Omental fat pad (tissue), 4 donors: ENCODE data around the gene MDC1. TPM values are rescaled to one million over a fixed set of nuclear protein-coding genes. Genes with fewer than 3 reads are reported as not detected.

Experiments used
- ATAC-seq: fragments of 150-250 bp; one replicate; pipeline ENCODE4 v1.9.1; 2016; ENCODE audit warnings: mild to moderate bottlenecking, moderate library complexity; ENCODE audit not compliant: low FRiP score
- DNase-seq: peaks from one replicate; pipeline ENCODE4 v3.0.0-alpha.2; 2019; ENCODE audit warnings: low spot score
- total RNA-seq, 4 donors: library from RNA; depleted of rRNA; stranded (reverse); fragments of >200 nt; gene quantifications; one replicate each; pipeline ENCODE4 v1.1.0, GENCODE V29; 2016
- TF ChIP-seq, protein P1 (sequence below), 3 donors: fragments of 450-650 bp; IDR thresholded peaks; one replicate each; pipeline ENCODE4 v1.5.1; 2016 to 2017; ENCODE audit warnings: antibody characterized with exemption in 3 of 3, mild to moderate bottlenecking in 3 of 3, moderate library complexity in 2 of 3

The MDC1 gene
- total RNA-seq, 4 donors from 2014 or later: 6.2 to 15.0 (median 7.2) TPM

DNA sequence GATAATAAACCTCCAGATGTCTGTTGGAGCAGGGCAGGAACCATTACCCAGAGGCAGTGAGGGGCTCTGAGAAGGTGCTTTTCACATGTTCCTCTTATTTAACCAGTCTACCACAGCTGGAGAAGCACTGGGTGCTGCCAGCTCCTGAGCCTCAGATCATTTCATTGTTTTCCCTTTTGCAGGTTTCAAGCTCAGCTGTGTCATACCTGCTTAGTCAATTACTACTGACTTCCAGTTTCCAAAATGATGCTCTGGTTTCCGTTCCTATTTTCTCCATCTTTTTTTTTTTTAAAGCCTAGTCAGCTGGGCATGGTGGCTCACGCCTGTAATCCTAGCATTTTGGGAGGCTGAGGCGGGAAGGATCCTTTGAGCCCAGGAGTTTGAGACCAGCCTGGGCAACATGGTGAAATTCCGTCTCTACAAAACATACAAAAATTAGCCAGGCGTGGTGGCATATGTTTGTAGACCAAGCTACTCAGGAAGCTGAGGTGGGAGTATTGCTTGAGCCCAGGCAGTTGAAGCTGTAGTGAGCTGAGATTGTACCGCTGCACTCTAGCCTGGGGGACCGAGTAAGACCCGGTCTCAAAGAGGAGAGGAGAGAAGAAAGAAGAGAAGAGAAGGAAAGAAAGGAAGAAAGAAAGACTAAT, 18.7 kb upstream of the MDC1 start:
- TF ChIP-seq, protein P1, sequence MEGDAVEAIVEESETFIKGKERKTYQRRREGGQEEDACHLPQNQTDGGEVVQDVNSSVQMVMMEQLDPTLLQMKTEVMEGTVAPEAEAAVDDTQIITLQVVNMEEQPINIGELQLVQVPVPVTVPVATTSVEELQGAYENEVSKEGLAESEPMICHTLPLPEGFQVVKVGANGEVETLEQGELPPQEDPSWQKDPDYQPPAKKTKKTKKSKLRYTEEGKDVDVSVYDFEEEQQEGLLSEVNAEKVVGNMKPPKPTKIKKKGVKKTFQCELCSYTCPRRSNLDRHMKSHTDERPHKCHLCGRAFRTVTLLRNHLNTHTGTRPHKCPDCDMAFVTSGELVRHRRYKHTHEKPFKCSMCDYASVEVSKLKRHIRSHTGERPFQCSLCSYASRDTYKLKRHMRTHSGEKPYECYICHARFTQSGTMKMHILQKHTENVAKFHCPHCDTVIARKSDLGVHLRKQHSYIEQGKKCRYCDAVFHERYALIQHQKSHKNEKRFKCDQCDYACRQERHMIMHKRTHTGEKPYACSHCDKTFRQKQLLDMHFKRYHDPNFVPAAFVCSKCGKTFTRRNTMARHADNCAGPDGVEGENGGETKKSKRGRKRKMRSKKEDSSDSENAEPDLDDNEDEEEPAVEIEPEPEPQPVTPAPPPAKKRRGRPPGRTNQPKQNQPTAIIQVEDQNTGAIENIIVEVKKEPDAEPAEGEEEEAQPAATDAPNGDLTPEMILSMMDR (IDR thresholded peaks at IDR 0.05): no peak
- ATAC-seq (no peak), DNase-seq (no peak)

DNA sequence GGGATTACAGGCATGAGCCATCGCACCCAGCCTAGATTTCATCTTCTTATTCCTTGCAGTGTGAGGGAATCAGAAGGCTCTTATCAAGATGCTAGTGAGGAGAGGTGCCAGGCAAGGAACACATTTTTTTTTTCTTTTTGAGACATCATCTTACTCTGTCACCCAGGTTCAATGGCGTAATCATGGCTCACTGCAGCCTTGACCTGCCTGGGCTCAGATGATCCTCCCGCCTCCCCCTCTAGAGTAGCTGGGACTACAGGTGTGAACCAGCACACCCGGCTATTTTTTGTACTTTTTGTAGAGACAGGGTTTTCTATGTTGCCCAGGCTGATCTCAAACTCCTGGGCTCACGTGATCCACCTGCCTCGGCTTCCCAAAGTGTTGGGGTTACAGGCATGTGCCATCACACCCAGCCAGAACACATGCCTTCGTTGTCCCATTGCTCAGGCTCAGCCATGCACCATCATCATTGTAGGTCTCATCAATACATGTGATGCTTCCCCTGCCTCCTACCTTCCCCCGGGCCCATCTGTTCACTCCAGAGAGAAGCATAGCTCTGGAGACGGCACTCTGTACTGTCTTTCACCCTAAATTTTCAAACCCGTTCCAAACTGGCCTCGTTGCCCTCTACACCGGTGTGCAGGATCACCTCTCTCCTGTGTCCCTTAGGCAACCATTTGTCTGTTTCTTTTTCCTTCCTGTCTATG, 15.3 kb upstream of the MDC1 start:
- TF ChIP-seq, protein P1 (IDR thresholded peaks at IDR 0.05): no peak
- DNase-seq: no peak
- ATAC-seq: no peak

DNA sequence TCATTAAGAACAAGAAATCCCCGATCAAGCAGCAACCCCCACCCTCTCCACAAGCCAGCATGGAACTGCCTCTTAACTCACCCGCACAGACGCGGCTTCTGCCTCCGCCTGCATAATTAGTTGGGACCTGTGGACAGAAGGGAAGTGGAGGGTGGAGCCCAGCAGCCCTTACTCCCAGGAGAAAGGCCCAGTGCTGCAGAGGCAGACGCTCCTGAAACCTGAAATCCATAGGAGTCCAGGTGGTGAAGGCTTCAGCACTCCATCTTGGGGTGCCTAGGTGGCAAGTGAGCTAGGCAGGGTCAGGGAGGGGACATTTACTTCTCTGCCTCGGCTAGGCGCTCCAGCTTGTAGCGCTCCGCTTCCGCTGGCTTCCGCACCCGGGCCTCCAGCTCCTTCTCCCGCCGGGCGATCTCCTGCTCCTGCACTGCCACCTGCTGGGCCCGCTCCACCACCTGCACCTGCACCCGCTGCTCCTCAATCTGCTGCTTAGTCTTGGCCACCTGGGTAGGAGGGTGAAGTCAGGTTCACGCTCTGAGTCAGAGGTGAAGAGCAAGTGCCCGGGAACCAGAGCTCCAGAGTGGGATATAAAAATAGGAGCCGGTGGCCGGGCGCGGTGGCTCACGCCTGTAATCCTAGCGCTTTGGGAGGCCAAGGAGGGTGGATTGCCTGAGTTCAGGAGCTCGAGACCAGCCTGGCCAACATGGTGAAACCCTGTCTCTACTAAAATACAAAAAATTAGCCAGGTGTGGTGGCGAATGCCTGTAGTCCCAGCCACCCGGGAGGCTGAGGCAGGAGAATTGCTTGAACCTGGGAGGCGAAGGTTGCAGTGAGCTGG, 13.7 kb upstream of the MDC1 start:
- DNase-seq (no peak), ATAC-seq (peak; percentile 78)
- TF ChIP-seq, protein P1 (IDR thresholded peaks at IDR 0.05): no peak

DNA sequence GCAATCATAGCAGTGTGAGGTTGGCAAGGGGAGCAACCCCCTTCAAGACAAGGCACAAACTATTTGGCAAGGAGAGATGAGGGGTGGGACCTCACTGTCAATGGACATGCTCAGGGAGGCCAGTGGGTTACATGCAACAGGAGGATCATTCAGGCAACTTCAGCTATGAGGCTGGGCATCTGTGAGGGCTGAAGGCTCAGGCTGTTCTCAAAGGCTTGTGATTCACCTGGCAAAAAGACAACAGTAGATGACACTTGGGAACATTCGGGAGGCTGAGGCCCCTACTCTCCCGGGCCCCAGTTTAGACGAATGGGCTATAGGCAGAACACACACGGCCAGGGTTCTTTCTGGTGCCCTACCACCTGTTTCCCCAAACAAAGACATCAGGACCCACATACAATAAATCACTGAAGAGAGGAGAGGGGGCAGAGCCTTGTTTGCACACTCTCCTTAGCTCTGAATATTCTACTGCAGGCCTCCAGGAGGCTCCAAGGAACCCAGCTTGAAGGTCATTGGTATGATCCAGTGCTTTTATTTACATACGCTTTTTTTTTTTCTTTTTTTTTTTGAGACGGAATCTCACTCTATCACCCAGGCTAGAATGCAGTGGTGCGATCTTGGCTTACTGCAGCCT, 11.0 kb upstream of the MDC1 start:
- TF ChIP-seq, protein P1 (IDR thresholded peaks at IDR 0.05): no peak
- DNase-seq: no peak

DNA sequence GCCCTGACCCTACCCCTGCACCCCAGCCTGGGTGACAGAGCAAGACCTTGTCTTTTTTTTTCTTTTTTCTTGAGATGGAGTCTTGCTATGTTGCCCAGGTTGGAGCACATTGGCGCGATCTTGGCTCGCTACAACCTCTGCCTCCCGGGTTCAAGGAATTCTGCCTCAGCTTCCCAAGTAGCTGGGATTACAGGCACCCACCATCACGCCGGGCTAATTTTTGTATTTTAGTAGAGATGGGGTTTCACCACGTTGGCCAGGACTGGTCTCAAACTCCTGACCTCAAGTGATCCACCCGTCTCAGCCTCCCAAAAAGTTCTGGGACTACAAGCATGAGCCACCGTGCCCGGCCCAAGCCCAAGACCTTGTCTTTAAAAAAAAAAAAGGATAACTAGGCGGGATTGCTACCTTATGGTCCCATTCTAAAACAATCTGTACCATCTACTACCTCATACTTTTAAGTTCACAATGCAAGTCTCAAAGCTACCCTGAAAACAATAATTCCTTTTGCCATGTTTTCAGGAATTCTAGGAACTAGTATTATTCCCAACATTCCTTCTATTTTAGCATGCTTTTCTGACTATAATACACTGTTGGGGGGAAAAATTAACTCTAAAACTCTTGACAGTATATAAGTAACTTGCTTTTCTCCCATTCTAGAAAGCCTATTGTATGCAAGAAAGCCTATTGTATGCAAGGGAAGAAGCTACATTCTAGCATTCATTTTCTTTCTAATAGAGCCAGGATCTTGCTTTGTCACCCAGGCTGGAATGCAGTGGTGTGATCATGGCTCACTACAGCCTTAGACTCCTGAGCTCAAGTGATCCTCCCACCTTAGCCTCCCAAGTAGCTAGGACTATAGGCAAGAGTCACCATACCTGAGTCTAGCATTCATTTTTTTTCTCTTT, 9.7 kb upstream of the MDC1 start:
- TF ChIP-seq, protein P1 (IDR thresholded peaks at IDR 0.05): no peak
- DNase-seq: no peak
- no peak for ATAC-seq

More for the DNA sequence above, 11.0 kb upstream of the MDC1 start:
- no peak for ATAC-seq
